Astrocyte (in vitro differentiated cells and primary cell): ENCODE data around the gene CDC14B.

Experiments used
- CTCF ChIP-seq: IDR thresholded peaks from 2 replicates; pipeline ENCODE4 v1.5.1; 2011; ENCODE audit warnings: low read depth, mild to moderate bottlenecking, inconsistent platforms, low read length, moderate library complexity; ENCODE audit not compliant: insufficient read depth
- EZH2 ChIP-seq: IDR thresholded peaks from 2 replicates; pipeline ENCODE4 v1.6.1; 2012; ENCODE audit warnings: mild to moderate bottlenecking, low read length, inconsistent platforms; ENCODE audit not compliant: insufficient read depth

- TF ChIP-seq CTCF: no peak
- no peak for TF ChIP-seq EZH2
Measured at GRCh38 chr9:96486386-96487028, 133.1 kb downstream of the CDC14B start.
